Germinal center (tissue), 1 donor: ENCODE results near the gene KDR.

Source experiments
- DNase-seq: peaks from one replicate; pipeline ENCODE4 v3.0.0; 2012; ENCODE audit warnings: mixed read lengths, low spot score

Gene KDR

GRCh38 chr4:55123791-55124190 is 1.6 kb downstream of the KDR start:
- no peak for DNase-seq

- DNase-seq: no peak
Measured at GRCh38 chr4:55122235-55122634, 3.2 kb downstream of the KDR start.

DNA sequence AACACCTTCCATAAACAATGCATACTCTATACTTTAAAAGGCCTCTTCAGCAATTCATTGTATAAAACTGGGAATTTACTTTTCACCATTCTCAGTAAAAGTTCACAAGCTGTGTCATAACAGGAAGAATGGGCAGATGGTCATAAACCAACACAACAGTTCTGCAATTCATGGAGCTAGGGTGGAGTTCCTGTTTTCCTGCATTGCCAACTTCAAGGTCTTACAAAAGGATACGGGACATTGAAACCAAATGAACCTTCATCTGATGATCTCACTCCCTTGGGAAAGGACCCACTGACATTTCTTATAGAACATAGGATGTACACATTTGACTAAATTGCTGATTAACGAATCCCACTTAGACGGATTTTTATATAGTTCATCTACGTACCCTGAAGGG is 4.1 kb downstream of the KDR start:
- DNase-seq: no peak

DNA sequence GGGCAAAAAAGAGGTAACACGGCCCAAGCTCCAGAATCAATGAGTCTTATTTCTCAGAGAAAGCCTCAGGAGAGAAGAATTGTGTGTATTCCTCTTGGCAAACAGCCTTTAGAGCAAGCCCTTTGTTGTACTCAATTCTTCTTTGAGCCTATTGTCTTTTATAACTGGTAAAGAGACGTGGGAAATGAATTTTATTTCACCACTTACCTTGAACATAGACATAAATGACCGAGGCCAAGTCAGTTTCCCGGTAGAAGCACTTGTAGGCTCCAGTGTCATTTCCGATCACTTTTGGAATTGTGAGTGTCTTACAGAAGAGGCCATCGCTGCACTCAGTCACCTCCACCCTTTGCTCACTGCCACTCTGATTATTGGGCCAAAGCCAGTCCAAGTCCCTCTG is 7.0 kb downstream of the KDR start:
- no peak for DNase-seq

GRCh38 chr4:55117511-55117910 is 7.9 kb downstream of the KDR start:
- DNase-seq: no peak

DNA sequence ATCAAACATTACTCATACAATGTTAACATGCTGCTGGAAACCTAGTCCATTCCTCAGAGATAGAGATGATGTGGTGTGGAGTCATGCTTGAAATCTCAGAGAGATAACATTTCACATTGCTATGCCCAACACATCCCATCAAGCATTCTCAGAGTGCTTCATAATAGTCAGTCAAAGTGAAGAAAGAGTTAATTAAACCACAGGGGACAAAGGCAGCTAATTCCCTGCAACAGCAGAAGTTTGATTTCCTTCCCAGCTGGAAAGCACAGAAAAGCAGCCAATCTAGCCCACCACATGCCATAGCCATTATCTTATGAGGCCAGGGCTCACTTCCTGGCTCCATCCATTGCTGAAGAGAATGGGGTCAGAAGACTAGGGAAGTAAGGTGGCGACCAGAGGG is 8.9 kb downstream of the KDR start:
- DNase-seq: no peak

DNA sequence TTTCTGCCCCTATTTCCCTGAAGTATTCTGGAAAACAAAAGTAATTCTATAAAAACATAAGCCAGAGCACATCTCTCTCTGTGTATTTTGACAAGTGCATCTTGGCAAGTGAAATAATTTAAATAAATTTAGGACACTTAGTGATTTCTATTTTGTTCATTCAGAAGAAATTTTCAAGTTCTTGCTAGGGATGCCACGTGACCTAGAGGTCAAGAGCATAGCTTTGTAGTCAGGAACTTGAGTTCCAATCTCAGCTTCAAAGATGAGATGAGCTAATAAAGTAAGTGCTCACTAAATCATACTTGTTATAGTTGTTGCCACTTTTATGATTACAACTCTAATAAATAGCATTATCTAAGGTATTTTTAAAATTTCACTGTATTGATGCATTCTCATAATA is 13.8 kb downstream of the KDR start:
- DNase-seq: no peak

- no peak for DNase-seq
Measured at GRCh38 chr4:55110131-55110530, 15.3 kb downstream of the KDR start.

GRCh38 chr4:55107054-55107453 is 18.3 kb downstream of the KDR start:
- no peak for DNase-seq

DNA sequence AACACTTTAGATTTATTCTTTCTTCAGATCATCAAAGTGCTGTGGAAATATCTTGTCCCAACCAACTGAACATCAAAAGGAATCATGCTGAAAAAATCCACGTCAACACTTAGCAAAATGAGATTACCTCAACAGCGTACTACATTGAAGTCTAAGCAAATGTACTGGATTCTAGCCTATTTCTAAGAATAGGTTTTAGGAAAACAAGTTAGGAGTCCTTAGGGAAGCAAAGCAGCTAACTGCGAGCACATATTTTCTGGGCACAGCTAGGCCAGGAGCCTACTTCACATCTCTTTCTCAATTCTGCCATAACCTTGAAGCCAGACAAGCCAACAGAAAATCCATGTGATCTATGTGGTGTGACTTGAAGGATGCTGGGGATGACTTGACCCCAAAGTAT is 22.2 kb downstream of the KDR start:
- no peak for DNase-seq

DNA sequence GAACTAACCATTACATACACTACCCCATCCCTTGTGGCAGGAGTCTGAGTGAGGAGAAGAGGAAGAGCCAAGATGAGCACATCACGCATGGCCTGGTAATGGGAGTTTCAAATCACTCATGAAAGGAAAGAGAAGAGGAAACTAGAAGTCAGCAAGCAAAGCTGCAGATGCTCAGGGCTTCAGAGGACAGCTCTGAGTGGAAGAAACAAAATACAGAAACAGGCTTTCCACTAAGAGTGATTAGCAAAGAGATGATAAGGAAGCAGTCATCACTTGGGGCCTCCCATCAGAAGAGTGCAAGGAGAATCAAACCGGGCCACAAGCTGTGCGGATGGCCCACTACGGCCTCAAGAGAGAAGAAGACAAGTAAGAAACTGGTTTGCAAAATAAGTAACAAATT is 25.6 kb downstream of the KDR start:
- DNase-seq: no peak

- DNase-seq: no peak
Measured at GRCh38 chr4:55098456-55099204, 26.8 kb downstream of the KDR start.

DNA sequence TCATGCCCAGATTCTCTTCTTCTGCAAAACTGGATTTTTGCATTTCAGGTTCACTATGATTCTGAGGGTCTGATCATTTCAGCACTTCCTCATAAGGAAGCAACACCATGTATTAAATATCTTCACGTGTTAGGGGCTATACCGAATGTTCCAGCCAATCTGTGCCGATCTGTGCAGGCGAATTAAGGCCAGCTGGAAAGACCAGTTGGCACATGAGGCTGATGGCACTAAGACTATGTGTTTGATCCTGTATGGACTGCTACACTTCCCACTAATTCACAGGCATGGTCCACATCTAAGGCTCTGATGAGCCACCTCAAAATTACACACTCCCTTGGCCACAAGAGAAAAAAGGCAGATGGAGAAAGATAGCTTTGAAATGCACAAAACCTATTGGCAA is 28.8 kb downstream of the KDR start:
- no peak for DNase-seq

GRCh38 chr4:55096045-55096444 is 29.4 kb downstream of the KDR start:
- no peak for DNase-seq

- no peak for DNase-seq
Measured at GRCh38 chr4:55092504-55092903, 32.9 kb downstream of the KDR start.

- DNase-seq: no peak
Measured at GRCh38 chr4:55089916-55090315, 35.5 kb downstream of the KDR start.

- no peak for DNase-seq
Measured at GRCh38 chr4:55087913-55088260, 37.5 kb downstream of the KDR start.

DNA sequence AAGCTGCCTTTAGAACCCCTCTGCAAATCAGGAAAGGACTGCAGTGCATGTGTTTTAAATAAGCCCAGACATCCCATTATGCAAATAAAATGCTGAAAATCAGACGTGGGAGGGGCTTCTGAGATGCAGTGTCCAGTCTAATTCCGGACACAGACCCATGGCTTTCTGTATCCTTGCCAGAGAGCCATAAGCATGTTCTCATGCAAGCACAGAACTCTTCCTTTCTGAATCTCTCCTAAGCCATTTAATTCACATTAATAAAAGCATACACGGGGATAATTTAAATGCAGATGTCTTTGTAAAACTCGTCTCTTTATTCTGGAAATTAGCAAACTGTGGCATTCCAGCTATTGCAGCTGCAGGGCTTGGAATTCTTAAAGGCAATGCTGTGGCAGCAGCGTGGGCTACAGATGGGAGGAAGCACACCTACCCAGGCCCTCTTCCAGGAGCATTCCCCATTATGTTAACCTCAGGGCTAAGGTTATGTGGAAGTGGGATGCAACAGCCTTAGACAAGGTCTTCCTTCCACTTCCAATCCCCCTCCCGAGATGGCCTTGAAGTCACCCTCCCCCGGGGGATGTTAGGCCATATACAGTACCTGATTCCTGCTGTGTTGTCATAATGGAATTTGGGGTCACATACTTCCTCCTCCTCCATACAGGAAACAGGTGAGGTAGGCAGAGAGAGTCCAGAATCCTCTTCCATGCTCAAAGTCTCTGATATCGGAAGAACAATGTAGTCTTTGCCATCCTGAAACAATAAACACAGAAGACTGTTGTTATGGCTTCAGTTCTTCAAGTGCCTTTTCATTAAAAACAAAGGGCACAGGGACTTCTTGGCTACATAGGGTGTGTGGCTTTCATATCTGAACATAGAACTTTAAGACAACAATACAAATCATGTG is 38.1 kb downstream of the KDR start:
- DNase-seq: no peak

DNA sequence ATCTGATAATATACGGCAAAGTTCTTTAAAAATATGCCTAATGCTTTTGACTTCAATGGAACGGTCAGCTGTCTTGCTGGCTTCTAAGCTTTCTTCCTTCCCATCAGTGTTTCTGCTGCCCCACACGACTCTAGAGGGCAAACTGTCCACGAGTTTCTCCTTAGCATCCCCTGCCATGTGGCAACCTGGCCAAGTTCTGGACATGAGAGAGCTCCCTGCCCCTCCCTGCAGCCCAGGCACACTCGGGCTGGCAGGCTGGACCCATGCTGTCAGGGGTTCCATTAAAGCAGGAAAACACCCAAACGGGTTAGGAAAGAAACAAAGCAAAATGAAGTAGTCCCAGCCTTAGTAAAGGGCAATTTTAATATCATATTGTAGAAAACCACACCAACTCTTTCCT is 38.8 kb downstream of the KDR start:
- DNase-seq: no peak

DNA sequence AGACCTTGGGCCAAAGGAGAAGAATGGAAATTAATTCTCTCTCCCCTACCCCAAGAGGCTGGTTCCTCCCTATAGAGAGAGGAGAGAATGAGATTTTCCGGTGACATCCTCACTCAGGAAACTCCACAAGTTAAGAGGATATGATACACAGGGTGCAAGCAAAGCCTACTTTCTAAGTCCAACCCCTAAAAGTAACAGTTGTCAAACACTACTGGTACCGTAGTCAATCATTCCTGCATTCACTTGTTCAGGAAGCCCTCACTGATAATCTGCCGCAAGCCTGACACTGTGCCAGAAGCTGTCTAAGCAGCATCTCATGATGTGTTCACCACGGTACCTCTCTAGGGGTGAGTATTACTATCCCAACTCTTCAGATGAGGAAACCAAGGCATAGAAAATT is 41.7 kb downstream of the KDR start:
- DNase-seq: no peak

DNA sequence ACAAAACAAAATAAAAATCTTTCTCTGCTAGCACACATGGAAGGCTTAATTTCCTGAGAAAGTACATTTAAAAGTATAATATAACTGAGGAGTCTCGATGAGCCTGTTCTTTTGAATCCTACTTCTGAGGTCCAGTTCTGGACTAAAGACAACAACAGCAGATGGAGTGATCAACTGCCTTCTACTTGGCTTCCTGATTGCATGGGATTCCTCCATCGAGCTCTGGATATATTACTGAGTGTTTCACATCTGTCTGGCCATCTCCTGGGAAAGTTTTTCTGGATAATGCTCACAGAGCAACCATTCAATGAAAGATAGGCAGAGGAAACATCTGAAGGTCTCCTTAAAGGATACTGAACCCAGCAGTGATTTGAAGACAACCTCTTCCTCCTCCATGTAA is 42.6 kb downstream of the KDR start:
- DNase-seq: no peak

- DNase-seq: no peak
Measured at GRCh38 chr4:55080174-55080865, 45.1 kb downstream of the KDR start.
